Posterior vena cava (tissue), 2 donors: ENCODE measurements around the gene SLC25A22. TPM values are rescaled to one million over a fixed set of nuclear protein-coding genes. Genes with fewer than 3 reads are reported as not detected.

ENCODE experiments used
- DNase-seq: peaks from one replicate; pipeline ENCODE4 v3.0.0-alpha.2; 2020; ENCODE audit warnings: low spot score
- intact Hi-C, 2 donors: fragments of 100-400 bp; cut with DNase I; formaldehyde crosslinking; loops; one replicate each; pipeline versions ENCODE4 v1.14.1 to v1.14.2; 2022 to 2023
- total RNA-seq, 2 donors: library from RNA; stranded (reverse); fragmentation: NEBNext Ultra II Directional; extraction: Animal tissue kit (Norgen Biotek cat#: 25700); gene quantifications; one replicate each; pipeline ENCODE4 v1.2.1, GENCODE V29; 2021
- donor health status: DM: yes; HTN: yes; CAD: no.
- donor health status: DM: yes; HTN: yes; CAD: no.

SLC25A22 gene
- total RNA-seq, 2 donors from 2014 or later: 10.6 to 11.2 TPM

- DNase-seq: no peak
- intact Hi-C loops: no loop called here
These were observed 38.6 kb upstream of the SLC25A22 start for GRCh38 chr11:836700-837099.

GRCh38 chr11:836274-836673 is 38.2 kb upstream of the SLC25A22 start:
- intact Hi-C loops: no loop called here

GRCh38 chr11:834371-835316 is 36.6 kb upstream of the SLC25A22 start:
- DNase-seq: no peak
- intact Hi-C loops: no loop called here

More at GRCh38 chr11:836274-836673, 38.2 kb upstream of the SLC25A22 start:
- DNase-seq: no peak

- no peak for DNase-seq
- intact Hi-C loops: no loop called here
These were observed 35.8 kb upstream of the SLC25A22 start for GRCh38 chr11:833849-834311.

- DNase-seq: no peak
- intact Hi-C loops: no loop called here
These were observed 35.2 kb upstream of the SLC25A22 start for GRCh38 chr11:833114-833791.

- intact Hi-C loops: no loop called here
- DNase-seq: no peak
These were observed 34.5 kb upstream of the SLC25A22 start, which contains the start of gene CD151 for GRCh38 chr11:832529-833113. CD151 (plus strand) TSS chr11:832952; CDS start chr11:836070, 3,118 bp downstream.

GRCh38 chr11:831961-832528 is 34.0 kb upstream of the SLC25A22 start:
- intact Hi-C loops: no loop called here
- no peak for DNase-seq

GRCh38 chr11:831118-831864 is 33.2 kb upstream of the SLC25A22 start:
- no peak for DNase-seq
- intact Hi-C loops: no loop called here

- intact Hi-C loops: no loop called here
- DNase-seq: peak; percentile 91
These were observed 32.4 kb upstream of the SLC25A22 start for GRCh38 chr11:830295-831117.

GRCh38 chr11:829847-830294 is 31.8 kb upstream of the SLC25A22 start:
- DNase-seq: no peak
- intact Hi-C loops: no loop called here

GRCh38 chr11:829176-829846 is 31.2 kb upstream of the SLC25A22 start:
- intact Hi-C loops: no loop called here
- DNase-seq: no peak

- intact Hi-C loops: no loop called here
- no peak for DNase-seq
These were observed 30.6 kb upstream of the SLC25A22 start for GRCh38 chr11:828506-829175.

GRCh38 chr11:827897-828192 is 29.8 kb upstream of the SLC25A22 start, which contains the start of gene CRACR2B:
CRACR2B (plus strand) TSS chr11:827919; CDS start chr11:828608, 689 bp downstream.
- intact Hi-C loops: no loop called here
- DNase-seq: peak; percentile 82

- intact Hi-C loops: no loop called here
- DNase-seq: peak; percentile 85
These were observed 29.2 kb upstream of the SLC25A22 start for GRCh38 chr11:827146-827896.

- intact Hi-C loops: no loop called here
These were observed 28.7 kb upstream of the SLC25A22 start for GRCh38 chr11:826836-827145.

GRCh38 chr11:826227-826621 is 28.1 kb upstream of the SLC25A22 start:
- intact Hi-C loops: no loop called here
- no peak for DNase-seq

More at GRCh38 chr11:826836-827145, 28.7 kb upstream of the SLC25A22 start:
- DNase-seq: no peak
